ENCODE measurements around the gene MOCS3.

The MOCS3 gene

DNA sequence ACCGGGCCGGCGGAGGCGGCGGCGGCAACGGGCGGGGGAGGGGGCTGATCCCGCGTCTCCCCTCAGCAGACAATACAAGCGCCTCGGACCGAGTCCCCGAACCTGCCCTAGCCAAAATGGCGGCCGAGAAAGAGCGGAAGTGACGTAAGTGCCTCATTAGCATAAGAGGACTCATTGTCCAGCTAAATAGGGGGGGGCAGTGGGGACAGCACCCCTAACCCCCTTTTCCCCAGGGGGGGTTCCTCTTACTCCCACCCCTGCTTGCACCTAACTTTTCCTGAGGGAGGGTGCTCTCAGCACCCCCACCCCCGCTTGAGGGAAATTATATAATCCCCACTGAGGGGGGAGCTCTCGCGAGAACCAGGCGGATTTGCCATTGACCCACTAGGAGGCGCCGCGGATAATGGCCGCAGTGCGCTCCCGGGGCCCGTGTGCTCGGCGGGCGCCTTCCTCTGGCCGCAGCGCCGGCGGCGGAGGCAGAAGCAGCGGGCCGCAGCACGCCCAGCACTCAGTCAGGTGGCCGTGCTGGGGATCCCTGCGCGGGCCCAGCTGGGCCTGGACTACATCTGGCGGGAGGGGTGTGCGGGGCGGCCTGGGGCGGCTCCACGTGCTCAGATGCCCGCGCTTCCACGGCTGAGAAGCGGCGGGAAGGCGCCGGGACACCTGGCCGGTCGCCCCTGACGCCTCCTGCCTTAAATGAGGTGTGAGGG, 27.2 kb upstream of the MOCS3 start, which contains the start of gene ADNP:
ADNP (minus strand) TSS at position 132 of the 710 bp plus-strand sequence. CDS start 27,441 bp downstream, outside the sequence.
- DNase-seq (ENCODE audit: extremely low read depth, low read depth) = peak; percentile 72

DNA sequence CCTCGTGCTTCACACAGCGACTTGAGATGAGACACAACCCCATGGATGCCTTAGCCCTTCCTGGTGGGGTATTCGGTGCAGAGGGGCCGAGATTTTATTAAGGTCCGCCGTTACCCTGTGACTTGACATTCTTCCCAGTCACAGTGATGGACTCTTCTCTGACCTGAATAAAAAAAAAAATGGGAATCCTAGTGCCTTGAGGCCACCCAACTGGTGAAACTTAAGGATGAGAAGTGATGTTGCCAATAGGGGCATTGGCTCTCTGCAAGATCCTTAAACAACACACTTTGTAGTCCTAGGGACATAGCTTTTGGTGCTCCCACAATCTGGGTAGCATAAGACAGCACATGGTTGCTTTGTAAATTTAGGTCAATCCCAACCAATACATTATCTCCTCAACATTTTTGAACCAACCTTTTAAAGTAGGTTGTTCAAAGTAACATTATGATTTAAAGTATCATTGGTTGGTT, 26.6 kb upstream of the MOCS3 start:
- TF ChIP-seq, protein P1, sequence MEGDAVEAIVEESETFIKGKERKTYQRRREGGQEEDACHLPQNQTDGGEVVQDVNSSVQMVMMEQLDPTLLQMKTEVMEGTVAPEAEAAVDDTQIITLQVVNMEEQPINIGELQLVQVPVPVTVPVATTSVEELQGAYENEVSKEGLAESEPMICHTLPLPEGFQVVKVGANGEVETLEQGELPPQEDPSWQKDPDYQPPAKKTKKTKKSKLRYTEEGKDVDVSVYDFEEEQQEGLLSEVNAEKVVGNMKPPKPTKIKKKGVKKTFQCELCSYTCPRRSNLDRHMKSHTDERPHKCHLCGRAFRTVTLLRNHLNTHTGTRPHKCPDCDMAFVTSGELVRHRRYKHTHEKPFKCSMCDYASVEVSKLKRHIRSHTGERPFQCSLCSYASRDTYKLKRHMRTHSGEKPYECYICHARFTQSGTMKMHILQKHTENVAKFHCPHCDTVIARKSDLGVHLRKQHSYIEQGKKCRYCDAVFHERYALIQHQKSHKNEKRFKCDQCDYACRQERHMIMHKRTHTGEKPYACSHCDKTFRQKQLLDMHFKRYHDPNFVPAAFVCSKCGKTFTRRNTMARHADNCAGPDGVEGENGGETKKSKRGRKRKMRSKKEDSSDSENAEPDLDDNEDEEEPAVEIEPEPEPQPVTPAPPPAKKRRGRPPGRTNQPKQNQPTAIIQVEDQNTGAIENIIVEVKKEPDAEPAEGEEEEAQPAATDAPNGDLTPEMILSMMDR (IDR thresholded peaks at IDR 0.05; ENCODE audit: low read depth, low read length, missing control alignments) = no peak
- H3K4me3 ChIP-seq (replicated peaks; ENCODE audit: low read depth, low read length) = peak overlapping the region; percentile 40
- DNase-seq (ENCODE audit: extremely low read depth, low read depth) = no peak

More for the DNA sequence above, 27.2 kb upstream of the MOCS3 start, which contains the start of gene ADNP:
- TF ChIP-seq, protein P1 (IDR thresholded peaks at IDR 0.05; ENCODE audit: low read depth, low read length, missing control alignments) = peak; percentile 55
- peak within 1 kb of the TSS; percentile 79 for H3K4me3 ChIP-seq (replicated peaks; ENCODE audit: low read depth, low read length)

DNA sequence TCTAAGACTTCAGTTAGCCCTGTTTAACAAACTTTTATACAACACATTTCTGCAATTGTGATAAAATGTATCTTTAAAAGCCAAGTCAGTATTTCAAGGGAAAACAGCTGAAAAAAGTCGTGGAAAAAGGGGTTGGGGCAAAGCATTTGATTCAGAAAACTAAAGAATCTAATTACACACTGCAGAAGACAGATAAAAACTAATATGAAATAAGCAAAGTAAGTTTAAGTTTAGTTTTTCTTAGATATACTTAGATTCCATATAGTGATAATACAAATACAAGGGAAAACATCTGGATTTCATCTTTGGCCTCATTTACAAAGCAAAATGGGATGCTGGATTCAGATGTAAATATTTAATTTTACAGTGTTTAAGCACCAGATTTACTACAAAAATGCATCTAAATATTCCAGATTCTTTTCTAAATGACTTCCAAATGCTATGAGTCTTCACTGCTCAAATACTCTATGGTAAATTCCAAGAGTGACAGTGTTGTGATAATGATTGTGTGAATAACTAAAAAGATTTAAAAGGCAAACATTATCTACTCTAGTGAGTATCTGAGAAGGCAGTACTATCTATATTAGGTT, 25.8 kb upstream of the MOCS3 start:
- H3K4me3 ChIP-seq (replicated peaks; ENCODE audit: low read depth, low read length) = no peak overlapping the region
- DNase-seq (ENCODE audit: extremely low read depth, low read depth) = peak; percentile 42
- TF ChIP-seq, protein P1 (IDR thresholded peaks at IDR 0.05; ENCODE audit: low read depth, low read length, missing control alignments) = no peak

DNA sequence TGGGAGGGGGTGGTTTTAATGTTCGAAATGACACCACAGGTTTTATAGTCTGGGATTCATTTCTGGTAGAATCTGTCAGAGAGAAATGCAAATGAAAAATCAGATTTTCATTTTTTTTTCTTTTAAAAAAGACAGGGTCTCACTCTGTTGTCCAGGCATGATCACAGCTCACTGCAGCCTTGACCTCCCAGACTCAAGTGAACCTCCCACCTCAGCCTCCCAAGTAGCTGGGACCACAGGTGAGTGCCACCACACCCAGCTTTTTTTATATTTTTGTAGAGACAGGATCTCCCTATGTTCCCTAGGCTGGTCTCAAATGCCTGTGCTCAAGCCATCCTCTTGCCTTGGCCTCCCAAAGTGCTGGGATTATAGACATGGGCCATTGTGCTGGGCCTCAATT, 25.0 kb upstream of the MOCS3 start:
- no peak overlapping the region for H3K4me3 ChIP-seq (replicated peaks; ENCODE audit: low read depth, low read length)
- no peak for DNase-seq (ENCODE audit: extremely low read depth, low read depth)
- TF ChIP-seq, protein P1 (IDR thresholded peaks at IDR 0.05; ENCODE audit: low read depth, low read length, missing control alignments) = no peak

DNA sequence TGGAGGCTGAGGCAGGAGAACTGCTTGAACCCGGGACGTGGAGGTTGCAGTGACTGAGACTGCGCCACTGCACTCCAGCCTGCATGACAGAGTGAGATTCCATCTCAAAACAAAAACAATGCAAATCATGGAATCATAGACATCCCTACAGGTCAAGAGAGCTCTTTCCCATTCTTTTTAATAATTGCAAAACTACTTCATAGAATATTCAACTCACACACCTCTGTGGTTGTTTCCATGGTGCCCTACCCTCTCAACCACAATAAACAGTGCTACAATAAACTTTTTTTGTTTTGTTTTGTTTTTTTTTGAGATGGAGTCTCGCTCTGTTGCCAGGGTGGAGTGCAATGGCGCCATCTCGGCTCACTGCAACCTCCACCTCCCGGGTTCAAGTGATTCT, 15.5 kb upstream of the MOCS3 start:
- no peak overlapping the region for H3K4me3 ChIP-seq (replicated peaks; ENCODE audit: low read depth, low read length)
- DNase-seq (ENCODE audit: extremely low read depth, low read depth) = no peak
- TF ChIP-seq, protein P1 (IDR thresholded peaks at IDR 0.05; ENCODE audit: low read depth, low read length, missing control alignments) = no peak

DNA sequence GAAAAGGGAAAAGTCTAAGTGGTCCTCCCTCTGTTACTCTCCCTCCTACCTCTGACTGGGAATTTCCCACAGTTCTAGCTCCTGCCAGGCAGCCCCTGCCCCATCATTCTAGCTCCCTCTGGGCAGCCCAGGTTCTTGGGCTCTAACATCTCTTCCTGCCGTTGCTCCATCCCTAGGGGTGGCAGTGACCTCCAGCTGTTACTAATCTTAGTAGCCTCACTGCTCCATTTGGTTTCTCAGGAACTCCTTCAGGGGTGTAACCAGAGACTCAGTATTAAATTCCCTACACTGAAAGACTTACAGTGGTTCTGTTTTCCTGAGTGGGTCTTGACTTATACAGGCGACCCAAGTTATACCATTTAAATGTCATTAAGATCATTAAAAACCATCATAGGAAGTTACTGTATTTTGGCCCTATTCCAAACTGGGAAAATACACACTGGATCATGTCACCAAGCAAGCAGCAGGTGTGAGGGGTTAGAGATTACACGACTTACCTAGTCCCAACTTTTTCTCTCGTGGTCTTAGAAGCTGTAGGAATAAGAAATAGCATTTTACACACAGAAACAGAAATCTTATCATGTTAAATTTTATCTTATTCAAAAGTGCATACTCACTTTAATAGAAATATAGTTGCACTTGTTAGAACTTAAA, 10.4 kb upstream of the MOCS3 start:
- TF ChIP-seq, protein P1 (IDR thresholded peaks at IDR 0.05; ENCODE audit: low read depth, low read length, missing control alignments) = no peak
- no peak overlapping the region for H3K4me3 ChIP-seq (replicated peaks; ENCODE audit: low read depth, low read length)
- no peak for DNase-seq (ENCODE audit: extremely low read depth, low read depth)
